ENCODE results near the gene SLC39A2. TPM values are rescaled to one million over a fixed set of nuclear protein-coding genes. Genes with fewer than 3 reads are reported as not detected.

The SLC39A2 gene
- total and polyA plus RNA-seq, 2 donors: 1.5 to 7.0 TPM

GRCh38 chr14:21029917-21030316, 30.8 kb downstream of the SLC39A2 start, which contains the start of gene TPPP2:
Gene TPPP2, plus strand, starts transcription at chr14:21030217. Its CDS starts 365 bp downstream, at chr14:21030582.
- Histone ChIP-seq H3K36me3 (ENCODE audit: control insufficient read depth in 2 of 2, insufficient read depth in 2 of 2, low read length in 1 of 2) (no peaks in the 10 kb centered on the region), H3K4me3 (ENCODE audit: low read length in 2 of 2) (no peak within 1 kb of the TSS), H3K27ac (ENCODE audit: low read depth in 1 of 2, low read length in 1 of 2) (no peak within 1 kb of the TSS), H3K4me1 (ENCODE audit: control insufficient read depth in 2 of 2, insufficient read depth in 2 of 2, low read length in 2 of 2) (peaks cover 0 to 5% of the 10 kb centered on the region in 2 donors), H3K27me3 (ENCODE audit: control insufficient read depth in 2 of 2, insufficient read depth in 1 of 2, low read length in 1 of 2) (peaks cover 11 to 23% of the 10 kb centered on the region in 2 donors), H3K9me3 (ENCODE audit: control insufficient read depth in 2 of 2, insufficient read depth in 1 of 2, low read length in 1 of 2) (no peaks in the 10 kb centered on the region)
- no peak for DNase-seq (ENCODE audit: low read depth in 6 of 9, low spot score in 9 of 9)
- WGBS: 96% methylated on average over 5 of the region's 5 CpGs

DNA sequence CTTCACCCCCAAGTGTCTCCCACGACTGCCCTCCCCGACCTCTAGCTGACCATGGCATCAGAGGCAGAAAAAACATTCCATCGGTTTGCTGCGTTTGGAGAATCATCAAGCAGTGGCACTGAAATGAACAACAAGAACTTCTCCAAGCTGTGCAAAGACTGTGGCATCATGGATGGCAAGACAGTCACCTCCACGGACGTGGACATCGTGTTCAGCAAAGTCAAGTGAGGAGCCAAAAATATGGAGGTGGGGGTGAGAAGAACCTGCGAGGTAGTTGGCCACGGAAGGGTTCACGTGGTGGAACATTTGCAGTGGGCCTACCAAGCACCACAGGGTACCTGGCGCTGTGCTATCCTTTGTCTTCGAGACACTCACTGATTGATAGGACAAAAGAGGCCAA, 31.4 kb downstream of the SLC39A2 start:
- H3K4me3 ChIP-seq (ENCODE audit: low read length in 2 of 2): no peak overlapping the region
- H3K36me3 ChIP-seq (ENCODE audit: control insufficient read depth in 2 of 2, insufficient read depth in 2 of 2, low read length in 1 of 2): no peaks in the 10 kb centered on the region
- H3K27me3 ChIP-seq (ENCODE audit: control insufficient read depth in 2 of 2, insufficient read depth in 1 of 2, low read length in 1 of 2): peaks cover 7 to 18% of the 10 kb centered on the region in 2 donors
- 96% methylated on average over 12 of the region's 12 CpGs for WGBS
- H3K9me3 ChIP-seq (ENCODE audit: control insufficient read depth in 2 of 2, insufficient read depth in 1 of 2, low read length in 1 of 2): no peaks in the 10 kb centered on the region
- DNase-seq (ENCODE audit: low read depth in 6 of 9, low spot score in 9 of 9): no peak
- no peak overlapping the region for H3K27ac ChIP-seq (ENCODE audit: low read depth in 1 of 2, low read length in 1 of 2)
- H3K4me1 ChIP-seq (ENCODE audit: control insufficient read depth in 2 of 2, insufficient read depth in 2 of 2, low read length in 2 of 2): peaks cover 0 to under 1% of the 10 kb centered on the region in 2 donors

GRCh38 chr14:21032326-21033132, 33.4 kb downstream of the SLC39A2 start:
- Histone ChIP-seq H3K27ac (ENCODE audit: low read depth in 1 of 2, low read length in 1 of 2) (no peak overlapping the region), H3K27me3 (ENCODE audit: control insufficient read depth in 2 of 2, insufficient read depth in 1 of 2, low read length in 1 of 2) (peaks cover 2 to 4% of the 10 kb centered on the region in 2 donors), H3K4me3 (ENCODE audit: low read length in 2 of 2) (no peak overlapping the region), H3K36me3 (ENCODE audit: control insufficient read depth in 2 of 2, insufficient read depth in 2 of 2, low read length in 1 of 2) (no peaks in the 10 kb centered on the region), H3K9me3 (ENCODE audit: control insufficient read depth in 2 of 2, insufficient read depth in 1 of 2, low read length in 1 of 2) (no peaks in the 10 kb centered on the region), H3K4me1 (ENCODE audit: control insufficient read depth in 2 of 2, insufficient read depth in 2 of 2, low read length in 2 of 2) (no peaks in the 10 kb centered on the region)
- 91% methylated on average over 5 of the region's 5 CpGs for WGBS
- no peak for DNase-seq (ENCODE audit: low read depth in 6 of 9, low spot score in 9 of 9)

DNA sequence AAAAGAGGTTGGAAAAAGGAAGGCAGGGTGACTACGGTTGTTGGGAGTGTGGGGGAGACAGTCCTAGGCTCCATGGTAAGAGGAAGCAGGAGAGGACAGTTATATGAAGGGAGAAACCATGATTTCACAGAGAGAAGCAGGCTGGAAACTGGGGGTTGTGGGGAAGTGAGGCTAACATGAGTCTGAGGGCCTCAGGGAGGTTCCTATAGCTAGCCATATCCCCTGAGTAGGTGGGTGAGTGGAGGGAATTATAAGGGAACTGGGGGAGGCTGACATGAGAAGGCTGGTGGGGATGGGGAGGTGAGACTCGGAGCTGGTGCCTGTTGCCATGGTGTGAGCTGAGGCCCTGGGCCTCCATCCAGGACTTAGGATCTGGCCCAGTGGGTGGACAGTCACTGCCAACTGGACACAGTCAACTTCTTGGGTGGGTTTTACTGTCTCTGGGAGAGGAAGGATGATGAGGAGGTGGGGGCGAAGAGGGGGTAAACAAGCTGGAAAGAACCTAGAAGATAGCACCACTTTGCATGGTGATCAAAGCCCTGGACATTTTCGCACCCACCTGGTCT, 34.1 kb downstream of the SLC39A2 start:
- WGBS: 94% methylated on average over 4 of the region's 4 CpGs
- H3K9me3 ChIP-seq (ENCODE audit: control insufficient read depth in 2 of 2, insufficient read depth in 1 of 2, low read length in 1 of 2): no peaks in the 10 kb centered on the region
- no peak overlapping the region for H3K27ac ChIP-seq (ENCODE audit: low read depth in 1 of 2, low read length in 1 of 2)
- H3K4me3 ChIP-seq (ENCODE audit: low read length in 2 of 2): no peak overlapping the region
- no peaks in the 10 kb centered on the region for H3K4me1 ChIP-seq (ENCODE audit: control insufficient read depth in 2 of 2, insufficient read depth in 2 of 2, low read length in 2 of 2)
- no peak for DNase-seq (ENCODE audit: low read depth in 6 of 9, low spot score in 9 of 9)
- no peaks in the 10 kb centered on the region for H3K36me3 ChIP-seq (ENCODE audit: control insufficient read depth in 2 of 2, insufficient read depth in 2 of 2, low read length in 1 of 2)
- H3K27me3 ChIP-seq (ENCODE audit: control insufficient read depth in 2 of 2, insufficient read depth in 1 of 2, low read length in 1 of 2): peaks cover 2 to 4% of the 10 kb centered on the region in 2 donors

DNA sequence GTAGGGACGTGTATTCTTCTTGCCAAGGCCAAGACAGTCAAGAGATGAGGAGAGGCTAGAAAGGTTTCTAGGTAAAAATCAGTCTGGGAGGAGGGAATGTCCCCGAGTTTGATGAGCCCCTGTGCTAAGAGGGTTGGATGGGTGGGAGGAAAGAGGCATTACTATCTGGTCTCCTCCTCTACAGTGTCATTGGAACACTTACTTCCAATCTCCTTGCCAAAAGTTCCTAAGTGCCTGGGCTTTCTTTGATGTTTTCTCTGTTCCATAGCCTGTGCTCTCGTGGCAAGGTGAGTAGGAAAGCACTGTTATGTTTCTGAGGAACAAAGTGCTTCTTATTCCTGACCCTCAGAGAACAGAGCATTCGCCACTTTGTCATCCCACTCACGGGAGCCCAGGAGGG, 35.6 kb downstream of the SLC39A2 start, which contains the start of gene RNASE13:
Gene RNASE13, minus strand, starts transcription at position 101 of the 400 bp plus-strand sequence. CDS start 519 bp downstream, outside the sequence.
- no peaks in the 10 kb centered on the region for H3K36me3 ChIP-seq (ENCODE audit: control insufficient read depth in 2 of 2, insufficient read depth in 2 of 2, low read length in 1 of 2)
- no peaks in the 10 kb centered on the region for H3K4me1 ChIP-seq (ENCODE audit: control insufficient read depth in 2 of 2, insufficient read depth in 2 of 2, low read length in 2 of 2)
- whole genome bisulfite sequencing: 91% methylated on average over 5 of the region's 5 CpGs
- no peak for DNase-seq (ENCODE audit: low read depth in 6 of 9, low spot score in 9 of 9)
- no peak within 1 kb of the TSS for H3K27ac ChIP-seq (ENCODE audit: low read depth in 1 of 2, low read length in 1 of 2)
- H3K27me3 ChIP-seq (ENCODE audit: control insufficient read depth in 2 of 2, insufficient read depth in 1 of 2, low read length in 1 of 2): peaks cover 2 to 4% of the 10 kb centered on the region in 2 donors
- H3K4me3 ChIP-seq (ENCODE audit: low read length in 2 of 2): no peak within 1 kb of the TSS
- no peaks in the 10 kb centered on the region for H3K9me3 ChIP-seq (ENCODE audit: control insufficient read depth in 2 of 2, insufficient read depth in 1 of 2, low read length in 1 of 2)

GRCh38 chr14:21036751-21037150, 37.7 kb downstream of the SLC39A2 start:
- Histone ChIP-seq H3K27me3 (ENCODE audit: control insufficient read depth in 2 of 2, insufficient read depth in 1 of 2, low read length in 1 of 2) (peaks cover 0 to 4% of the 10 kb centered on the region in 2 donors), H3K27ac (ENCODE audit: low read depth in 1 of 2, low read length in 1 of 2) (no peak overlapping the region), H3K36me3 (ENCODE audit: control insufficient read depth in 2 of 2, insufficient read depth in 2 of 2, low read length in 1 of 2) (no peaks in the 10 kb centered on the region), H3K4me3 (ENCODE audit: low read length in 2 of 2) (no peak overlapping the region), H3K9me3 (ENCODE audit: control insufficient read depth in 2 of 2, insufficient read depth in 1 of 2, low read length in 1 of 2) (no peaks in the 10 kb centered on the region), H3K4me1 (ENCODE audit: control insufficient read depth in 2 of 2, insufficient read depth in 2 of 2, low read length in 2 of 2) (peaks cover 0 to 2% of the 10 kb centered on the region in 2 donors)
- 87% methylated on average over 7 of the region's 7 CpGs for WGBS
- DNase-seq (ENCODE audit: low read depth in 6 of 9, low spot score in 9 of 9): no peak

- H3K36me3 ChIP-seq (ENCODE audit: control insufficient read depth in 2 of 2, insufficient read depth in 2 of 2, low read length in 1 of 2): no peaks in the 10 kb centered on the region
- no peak overlapping the region for H3K27ac ChIP-seq (ENCODE audit: low read depth in 1 of 2, low read length in 1 of 2)
- H3K27me3 ChIP-seq (ENCODE audit: control insufficient read depth in 2 of 2, insufficient read depth in 1 of 2, low read length in 1 of 2): peaks cover 0 to 3% of the 10 kb centered on the region in 2 donors
- no peaks in the 10 kb centered on the region for H3K9me3 ChIP-seq (ENCODE audit: control insufficient read depth in 2 of 2, insufficient read depth in 1 of 2, low read length in 1 of 2)
- 95% methylated on average over 3 of the region's 3 CpGs for WGBS
- peaks cover 0 to 2% of the 10 kb centered on the region in 2 donors for H3K4me1 ChIP-seq (ENCODE audit: control insufficient read depth in 2 of 2, insufficient read depth in 2 of 2, low read length in 2 of 2)
- DNase-seq (ENCODE audit: low read depth in 6 of 9, low spot score in 9 of 9): no peak
- H3K4me3 ChIP-seq (ENCODE audit: low read length in 2 of 2): no peak overlapping the region
Observed at GRCh38 chr14:21037156-21037555, 38.1 kb downstream of the SLC39A2 start.

GRCh38 chr14:21038441-21039422, 39.6 kb downstream of the SLC39A2 start:
- peak overlapping the region in 1 of 2 donors; percentile 2 for H3K27ac ChIP-seq (ENCODE audit: low read depth in 1 of 2, low read length in 1 of 2)
- no peaks in the 10 kb centered on the region for H3K9me3 ChIP-seq (ENCODE audit: control insufficient read depth in 2 of 2, insufficient read depth in 1 of 2, low read length in 1 of 2)
- H3K4me3 ChIP-seq (ENCODE audit: low read length in 2 of 2): no peak overlapping the region
- no peak for DNase-seq (ENCODE audit: low read depth in 6 of 9, low spot score in 9 of 9)
- H3K4me1 ChIP-seq (ENCODE audit: control insufficient read depth in 2 of 2, insufficient read depth in 2 of 2, low read length in 2 of 2): peaks cover 0 to 2% of the 10 kb centered on the region in 2 donors
- WGBS: 90% methylated on average over 10 of the region's 10 CpGs
- no peaks in the 10 kb centered on the region for H3K36me3 ChIP-seq (ENCODE audit: control insufficient read depth in 2 of 2, insufficient read depth in 2 of 2, low read length in 1 of 2)
- peaks cover 0 to 5% of the 10 kb centered on the region in 2 donors for H3K27me3 ChIP-seq (ENCODE audit: control insufficient read depth in 2 of 2, insufficient read depth in 1 of 2, low read length in 1 of 2)
